HepG2 (cell line): ENCODE results near the gene AUP1. TPM values are rescaled to one million over a fixed set of nuclear protein-coding genes. Genes with fewer than 3 reads are reported as not detected.
A peak's percentile ranks its signal among the peaks of the same experiment; 100 is the strongest.

Experiments used
- FIP1L1 ChIP-seq: fragments of 200-400 bp; formaldehyde crosslinking; IDR thresholded peaks from 2 replicates; pipeline ENCODE4 v1.6.1; 2018; ENCODE audit warnings: low read depth, mild to moderate bottlenecking, low read length, moderate library complexity, borderline replicate concordance; ENCODE audit not compliant: insufficient read depth
- KLF15 ChIP-seq: sonication (generic); formaldehyde crosslinking; IDR thresholded peaks from 2 replicates; pipeline ENCODE4 v1.8.1; 2023; ENCODE audit warnings: borderline replicate concordance, mild to moderate bottlenecking, inconsistent platforms, missing genetic modification reagents, mixed read lengths
- MBD4 ChIP-seq: IDR thresholded peaks from 2 replicates; pipeline ENCODE4 v1.6.1; 2012; ENCODE audit warnings: low read length, inconsistent platforms, borderline replicate concordance
- PAX8 ChIP-seq: sonication (generic); formaldehyde crosslinking; IDR thresholded peaks from 2 replicates; pipeline ENCODE4 v1.8.0; 2022; ENCODE audit warnings: mild to moderate bottlenecking, missing genetic modification reagents, borderline replicate concordance
- RAD51 ChIP-seq: fragments of 450-650 bp; IDR thresholded peaks from 2 replicates; pipeline ENCODE4 v1.6.1; 2016; ENCODE audit warnings: borderline replicate concordance
- REXO4 ChIP-seq: sonication (generic); formaldehyde crosslinking; IDR thresholded peaks from 2 replicates; pipeline ENCODE4 v1.8.0; 2022; ENCODE audit warnings: missing genetic modification reagents, mild to moderate bottlenecking, borderline replicate concordance
- RFXAP ChIP-seq: sonication (generic); formaldehyde crosslinking; IDR thresholded peaks from 2 replicates; pipeline ENCODE4 v1.4.0; 2020; ENCODE audit warnings: missing genetic modification reagents, borderline replicate concordance
- TOE1 ChIP-seq: sonication (generic); formaldehyde crosslinking; IDR thresholded peaks from 2 replicates; pipeline ENCODE4 v1.4.0; 2020; ENCODE audit warnings: mild to moderate bottlenecking, missing genetic modification reagents
- ZNF547 ChIP-seq: sonication (generic); formaldehyde crosslinking; IDR thresholded peaks from 2 replicates; pipeline ENCODE4 v1.5.1; 2020; ENCODE audit warnings: mild to moderate bottlenecking, missing genetic modification reagents
- ZSCAN21 ChIP-seq: sonication (generic); formaldehyde crosslinking; IDR thresholded peaks from 2 replicates; pipeline ENCODE4 v1.8.0; 2022; ENCODE audit warnings: mild to moderate bottlenecking, missing genetic modification reagents, moderate library complexity, borderline replicate concordance
- polyA plus RNA-seq, 8 experiments: library from polyadenylated mRNA; depleted of rRNA in 3 of 8; stranded (reverse) in 7 of 8; unstranded in 1 of 8; fragments of >200 nt; fragmentation: Illumina TruSeq in 4 of 8; extraction: Trizol in 4 of 8; gene quantifications; 2 replicates each; pipeline versions ENCODE4 v1.2.1 to v1.2.3, GENCODE V29; 2011 to 2016; ENCODE audit warnings: low read depth in 4 of 8, missing spikeins in 1 of 8, mixed read lengths in 1 of 8; ENCODE audit not compliant: insufficient read depth in 1 of 8
- total RNA-seq, 5 experiments: library from RNA; depleted of rRNA; stranded (reverse); fragments of >200 nt; fragmentation: Illumina TruSeq; extraction: Trizol; gene quantifications; 2 replicates each; pipeline ENCODE4 v1.2.3, GENCODE V29; 2016; ENCODE audit warnings: low read depth in 1 of 5
- TF ChIP-seq, protein P1 (sequence below): sonication (generic); formaldehyde crosslinking; IDR thresholded peaks from 2 replicates; pipeline ENCODE4 v1.5.1; 2020; ENCODE audit warnings: mild to moderate bottlenecking, missing genetic modification reagents
- TF ChIP-seq, protein P2 (sequence below): sonication (generic); formaldehyde crosslinking; conservative IDR thresholded peaks from 2 replicates; pipeline ENCODE4 v1.4.0; 2020; ENCODE audit warnings: missing genetic modification reagents
- TF ChIP-seq, protein P3 (sequence below): sonication (generic); formaldehyde crosslinking; conservative IDR thresholded peaks from 2 replicates; pipeline ENCODE4 v1.4.0; 2020; ENCODE audit warnings: missing genetic modification reagents
- TF ChIP-seq, protein P4 (sequence below): sonication (generic); formaldehyde crosslinking; IDR thresholded peaks from 2 replicates; pipeline ENCODE4 v1.4.0; 2020; ENCODE audit warnings: missing genetic modification reagents
- TF ChIP-seq, protein P5 (sequence below): sonication (generic); formaldehyde crosslinking; IDR thresholded peaks from 2 replicates; pipeline ENCODE4 v1.4.0; 2020; ENCODE audit warnings: missing genetic modification reagents

The AUP1 gene
- total and polyA plus RNA-seq, 2 of the 13 experiments (the other 11 are each of a cell fraction or from before 2014, with no cell fraction given), result 174 to 267 TPM

DNA sequence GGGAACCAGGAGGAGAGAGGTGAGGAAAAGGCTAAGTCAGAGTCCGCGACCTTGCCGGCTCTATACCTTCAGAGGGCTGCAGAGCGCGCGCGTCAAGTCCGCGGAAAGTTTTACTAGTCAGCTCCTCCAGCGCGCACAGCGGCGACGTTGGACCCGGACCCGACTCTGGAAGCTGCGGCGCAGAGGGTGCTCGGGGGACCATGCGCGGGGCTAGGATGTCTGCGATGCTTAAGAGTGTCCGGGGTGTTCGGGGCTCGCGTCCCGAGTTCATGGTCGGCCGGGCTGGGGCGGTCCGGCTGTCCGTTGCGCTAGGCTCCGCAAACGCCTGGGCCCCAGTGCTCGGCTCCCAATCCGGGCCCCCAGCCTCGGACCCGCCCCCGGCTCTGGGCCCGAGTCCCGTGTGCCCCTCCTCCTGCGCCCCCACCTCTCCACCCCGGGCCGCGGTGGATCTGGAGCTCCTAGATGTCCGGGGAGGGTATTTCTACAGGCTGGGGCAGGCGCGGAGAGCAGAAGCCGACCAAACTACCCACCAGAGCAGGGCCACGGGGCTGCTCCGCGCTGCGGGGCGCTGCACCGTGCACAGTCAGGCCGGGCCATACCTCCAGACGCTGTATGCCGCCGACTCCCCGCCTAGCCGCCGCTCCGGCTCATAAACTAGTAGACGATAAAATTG is 30.1 kb downstream of the AUP1 start, which contains the start of gene LBX2 (continued):
- TF ChIP-seq RFXAP (peak; percentile 15; the same call in 1 of the 2 replicates), TOE1 (no peak), KLF15 (no peak), REXO4 (CRISPR knock-in tag) (no peak), ZSCAN21 (CRISPR knock-in tag) (0 out of 2 replicates have a peak, but pooled peaks have one; percentile 15), MBD4 (no peak), RAD51 (no peak), ZNF547 (CRISPR knock-in tag) (no peak), FIP1L1 (no peak), PAX8 (CRISPR knock-in tag) (no peak)
- TF ChIP-seq, protein P1, sequence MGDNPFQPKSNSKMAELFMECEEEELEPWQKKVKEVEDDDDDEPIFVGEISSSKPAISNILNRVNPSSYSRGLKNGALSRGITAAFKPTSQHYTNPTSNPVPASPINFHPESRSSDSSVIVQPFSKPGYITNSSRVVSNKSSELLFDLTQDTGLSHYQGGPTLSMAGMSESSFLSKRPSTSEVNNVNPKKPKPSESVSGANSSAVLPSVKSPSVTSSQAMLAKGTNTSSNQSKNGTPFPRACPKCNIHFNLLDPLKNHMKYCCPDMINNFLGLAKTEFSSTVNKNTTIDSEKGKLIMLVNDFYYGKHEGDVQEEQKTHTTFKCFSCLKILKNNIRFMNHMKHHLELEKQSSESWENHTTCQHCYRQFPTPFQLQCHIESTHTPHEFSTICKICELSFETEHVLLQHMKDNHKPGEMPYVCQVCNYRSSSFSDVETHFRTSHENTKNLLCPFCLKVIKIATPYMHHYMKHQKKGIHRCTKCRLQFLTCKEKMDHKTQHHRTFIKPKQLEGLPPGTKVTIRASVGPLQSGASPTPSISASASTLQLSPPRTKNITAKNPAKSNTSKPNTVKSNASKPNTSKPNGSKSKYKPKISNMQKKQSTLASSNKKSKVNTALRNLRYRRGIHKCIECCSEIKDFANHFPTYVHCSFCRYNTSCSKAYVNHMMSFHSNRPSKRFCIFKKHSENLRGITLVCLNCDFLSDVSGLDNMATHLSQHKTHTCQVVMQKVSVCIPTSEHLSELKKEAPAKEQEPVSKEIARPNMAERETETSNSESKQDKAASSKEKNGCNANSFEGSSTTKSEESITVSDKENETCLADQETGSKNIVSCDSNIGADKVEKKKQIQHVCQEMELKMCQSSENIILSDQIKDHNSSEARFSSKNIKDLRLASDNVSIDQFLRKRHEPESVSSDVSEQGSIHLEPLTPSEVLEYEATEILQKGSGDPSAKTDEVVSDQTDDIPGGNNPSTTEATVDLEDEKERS (CRISPR knock-in tag), result 0 out of 2 replicates have a peak, but pooled peaks have one; percentile 47
- TF ChIP-seq, protein P2, sequence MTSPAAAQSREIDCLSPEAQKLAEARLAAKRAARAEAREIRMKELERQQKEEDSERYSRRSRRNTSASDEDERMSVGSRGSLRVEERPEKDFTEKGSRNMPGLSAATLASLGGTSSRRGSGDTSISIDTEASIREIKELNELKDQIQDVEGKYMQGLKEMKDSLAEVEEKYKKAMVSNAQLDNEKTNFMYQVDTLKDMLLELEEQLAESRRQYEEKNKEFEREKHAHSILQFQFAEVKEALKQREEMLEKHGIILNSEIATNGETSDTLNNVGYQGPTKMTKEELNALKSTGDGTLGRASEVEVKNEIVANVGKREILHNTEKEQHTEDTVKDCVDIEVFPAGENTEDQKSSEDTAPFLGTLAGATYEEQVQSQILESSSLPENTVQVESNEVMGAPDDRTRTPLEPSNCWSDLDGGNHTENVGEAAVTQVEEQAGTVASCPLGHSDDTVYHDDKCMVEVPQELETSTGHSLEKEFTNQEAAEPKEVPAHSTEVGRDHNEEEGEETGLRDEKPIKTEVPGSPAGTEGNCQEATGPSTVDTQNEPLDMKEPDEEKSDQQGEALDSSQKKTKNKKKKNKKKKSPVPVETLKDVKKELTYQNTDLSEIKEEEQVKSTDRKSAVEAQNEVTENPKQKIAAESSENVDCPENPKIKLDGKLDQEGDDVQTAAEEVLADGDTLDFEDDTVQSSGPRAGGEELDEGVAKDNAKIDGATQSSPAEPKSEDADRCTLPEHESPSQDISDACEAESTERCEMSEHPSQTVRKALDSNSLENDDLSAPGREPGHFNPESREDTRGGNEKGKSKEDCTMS (CRISPR knock-in tag), result no peak
- TF ChIP-seq, protein P3, sequence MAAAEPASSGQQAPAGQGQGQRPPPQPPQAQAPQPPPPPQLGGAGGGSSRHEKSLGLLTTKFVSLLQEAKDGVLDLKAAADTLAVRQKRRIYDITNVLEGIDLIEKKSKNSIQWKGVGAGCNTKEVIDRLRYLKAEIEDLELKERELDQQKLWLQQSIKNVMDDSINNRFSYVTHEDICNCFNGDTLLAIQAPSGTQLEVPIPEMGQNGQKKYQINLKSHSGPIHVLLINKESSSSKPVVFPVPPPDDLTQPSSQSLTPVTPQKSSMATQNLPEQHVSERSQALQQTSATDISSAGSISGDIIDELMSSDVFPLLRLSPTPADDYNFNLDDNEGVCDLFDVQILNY (CRISPR knock-in tag), result no peak
- TF ChIP-seq, protein P4, sequence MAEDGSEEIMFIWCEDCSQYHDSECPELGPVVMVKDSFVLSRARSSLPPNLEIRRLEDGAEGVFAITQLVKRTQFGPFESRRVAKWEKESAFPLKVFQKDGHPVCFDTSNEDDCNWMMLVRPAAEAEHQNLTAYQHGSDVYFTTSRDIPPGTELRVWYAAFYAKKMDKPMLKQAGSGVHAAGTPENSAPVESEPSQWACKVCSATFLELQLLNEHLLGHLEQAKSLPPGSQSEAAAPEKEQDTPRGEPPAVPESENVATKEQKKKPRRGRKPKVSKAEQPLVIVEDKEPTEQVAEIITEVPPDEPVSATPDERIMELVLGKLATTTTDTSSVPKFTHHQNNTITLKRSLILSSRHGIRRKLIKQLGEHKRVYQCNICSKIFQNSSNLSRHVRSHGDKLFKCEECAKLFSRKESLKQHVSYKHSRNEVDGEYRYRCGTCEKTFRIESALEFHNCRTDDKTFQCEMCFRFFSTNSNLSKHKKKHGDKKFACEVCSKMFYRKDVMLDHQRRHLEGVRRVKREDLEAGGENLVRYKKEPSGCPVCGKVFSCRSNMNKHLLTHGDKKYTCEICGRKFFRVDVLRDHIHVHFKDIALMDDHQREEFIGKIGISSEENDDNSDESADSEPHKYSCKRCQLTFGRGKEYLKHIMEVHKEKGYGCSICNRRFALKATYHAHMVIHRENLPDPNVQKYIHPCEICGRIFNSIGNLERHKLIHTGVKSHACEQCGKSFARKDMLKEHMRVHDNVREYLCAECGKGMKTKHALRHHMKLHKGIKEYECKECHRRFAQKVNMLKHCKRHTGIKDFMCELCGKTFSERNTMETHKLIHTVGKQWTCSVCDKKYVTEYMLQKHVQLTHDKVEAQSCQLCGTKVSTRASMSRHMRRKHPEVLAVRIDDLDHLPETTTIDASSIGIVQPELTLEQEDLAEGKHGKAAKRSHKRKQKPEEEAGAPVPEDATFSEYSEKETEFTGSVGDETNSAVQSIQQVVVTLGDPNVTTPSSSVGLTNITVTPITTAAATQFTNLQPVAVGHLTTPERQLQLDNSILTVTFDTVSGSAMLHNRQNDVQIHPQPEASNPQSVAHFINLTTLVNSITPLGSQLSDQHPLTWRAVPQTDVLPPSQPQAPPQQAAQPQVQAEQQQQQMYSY, result no peak
- TF ChIP-seq, protein P5, sequence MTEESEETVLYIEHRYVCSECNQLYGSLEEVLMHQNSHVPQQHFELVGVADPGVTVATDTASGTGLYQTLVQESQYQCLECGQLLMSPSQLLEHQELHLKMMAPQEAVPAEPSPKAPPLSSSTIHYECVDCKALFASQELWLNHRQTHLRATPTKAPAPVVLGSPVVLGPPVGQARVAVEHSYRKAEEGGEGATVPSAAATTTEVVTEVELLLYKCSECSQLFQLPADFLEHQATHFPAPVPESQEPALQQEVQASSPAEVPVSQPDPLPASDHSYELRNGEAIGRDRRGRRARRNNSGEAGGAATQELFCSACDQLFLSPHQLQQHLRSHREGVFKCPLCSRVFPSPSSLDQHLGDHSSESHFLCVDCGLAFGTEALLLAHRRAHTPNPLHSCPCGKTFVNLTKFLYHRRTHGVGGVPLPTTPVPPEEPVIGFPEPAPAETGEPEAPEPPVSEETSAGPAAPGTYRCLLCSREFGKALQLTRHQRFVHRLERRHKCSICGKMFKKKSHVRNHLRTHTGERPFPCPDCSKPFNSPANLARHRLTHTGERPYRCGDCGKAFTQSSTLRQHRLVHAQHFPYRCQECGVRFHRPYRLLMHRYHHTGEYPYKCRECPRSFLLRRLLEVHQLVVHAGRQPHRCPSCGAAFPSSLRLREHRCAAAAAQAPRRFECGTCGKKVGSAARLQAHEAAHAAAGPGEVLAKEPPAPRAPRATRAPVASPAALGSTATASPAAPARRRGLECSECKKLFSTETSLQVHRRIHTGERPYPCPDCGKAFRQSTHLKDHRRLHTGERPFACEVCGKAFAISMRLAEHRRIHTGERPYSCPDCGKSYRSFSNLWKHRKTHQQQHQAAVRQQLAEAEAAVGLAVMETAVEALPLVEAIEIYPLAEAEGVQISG (CRISPR knock-in tag), result no peak
